WTC11 (cell line): Measurements from ENCODE around the gene CLBA1. TPM values are rescaled to one million over a fixed set of nuclear protein-coding genes. Genes with fewer than 3 reads are reported as not detected.

Source experiments
- ATAC-seq: fragments of 200-7000 bp; cut with Tn5 transposase; 2 replicates; pipeline ENCODE4 v1.10.0; 2021; ENCODE audit warnings: mild to moderate bottlenecking, moderate library complexity
- CTCF ChIA-PET: fragments of 300-600 bp; sonication (Branson Sonifier 250); formaldehyde crosslinking; loops from one replicate; lab custom pipeline; 2021; ENCODE audit warnings: antibody characterized with exemption; lab: Charles Lee
- POLR2A ChIA-PET: fragments of 350-600 bp; sonication (Branson Sonifier 250); formaldehyde crosslinking; loops from one replicate; lab custom pipeline; 2021; ENCODE audit warnings: antibody characterized with exemption; lab: Charles Lee
- DNase-seq: peaks from one replicate; pipeline ENCODE4 v3.0.0; 2021; ENCODE audit warnings: low spot score
- H3K27ac Mint-ChIP-seq: 2 replicates; pipeline ENCODE4 v1.8.0; 2021; ENCODE audit warnings: mixed read lengths
- H3K27me3 Mint-ChIP-seq: 2 replicates; pipeline ENCODE4 v1.8.0; 2021; ENCODE audit warnings: low read depth, mild to moderate bottlenecking, moderate library complexity, mixed read lengths
- H3K36me3 Mint-ChIP-seq: 2 replicates; pipeline ENCODE4 v1.8.0; 2021; ENCODE audit warnings: mixed read lengths
- H3K4me1 Mint-ChIP-seq: 2 replicates; pipeline ENCODE4 v1.8.0; 2022; ENCODE audit warnings: mixed read lengths
- H3K4me3 Mint-ChIP-seq: 2 replicates; pipeline ENCODE4 v1.8.0; 2021; ENCODE audit warnings: mild to moderate bottlenecking, moderate library complexity, mixed read lengths
- H3K9me3 Mint-ChIP-seq: 2 replicates; pipeline ENCODE4 v1.8.0; 2021; ENCODE audit warnings: mixed read lengths
- ARID4B ChIP-seq: sonication (generic); formaldehyde crosslinking; IDR thresholded peaks from 2 replicates; pipeline ENCODE4 v1.8.0; 2023; ENCODE audit warnings: missing genetic modification reagents, mild to moderate bottlenecking, borderline replicate concordance
- ATF1 ChIP-seq: sonication (generic); formaldehyde crosslinking; IDR thresholded peaks from 2 replicates; pipeline ENCODE4 v1.8.1; 2023; ENCODE audit warnings: mild to moderate bottlenecking, moderate library complexity, missing genetic modification reagents
- CREB1 ChIP-seq: sonication (generic); formaldehyde crosslinking; IDR thresholded peaks from 2 replicates; pipeline ENCODE4 v1.8.0; 2023; ENCODE audit warnings: mild to moderate bottlenecking, missing genetic modification reagents
- CTCF ChIP-seq: fragments of 200-600 bp; IDR thresholded peaks from 2 replicates; pipeline ENCODE4 v1.8.0; 2022; ENCODE audit warnings: antibody characterized with exemption
- E2F5 ChIP-seq: sonication (generic); formaldehyde crosslinking; IDR thresholded peaks from 2 replicates; pipeline ENCODE4 v1.8.1; 2022; ENCODE audit warnings: mild to moderate bottlenecking, moderate library complexity, missing genetic modification reagents
- HMGA2 ChIP-seq: fragments of 250-450 bp; sonication (Bioruptor Pico); IDR thresholded peaks from 2 replicates; pipeline ENCODE4 v1.4.0; 2021; ENCODE audit warnings: mild to moderate bottlenecking, moderate library complexity
- HMGXB4 ChIP-seq: sonication (generic); formaldehyde crosslinking; IDR thresholded peaks from 2 replicates; pipeline ENCODE4 v1.8.1; 2023; ENCODE audit warnings: mild to moderate bottlenecking, moderate library complexity, missing genetic modification reagents
- JAZF1 ChIP-seq: fragments of 250-450 bp; sonication (Bioruptor Pico); IDR thresholded peaks from 2 replicates; pipeline ENCODE4 v1.9.0; 2021; ENCODE audit warnings: moderate library complexity, mild to moderate bottlenecking, inconsistent platforms
- OVOL2 ChIP-seq: fragments of 250-450 bp; sonication (Bioruptor Pico); IDR thresholded peaks from 2 replicates; pipeline ENCODE4 v1.9.0; 2021; ENCODE audit warnings: mild to moderate bottlenecking, borderline replicate concordance
- PRRX2 ChIP-seq: fragments of 250-450 bp; sonication (Bioruptor Pico); IDR thresholded peaks from 2 replicates; pipeline ENCODE4 v1.8.0; 2021; ENCODE audit warnings: mild to moderate bottlenecking
- RELA ChIP-seq: sonication (generic); formaldehyde crosslinking; IDR thresholded peaks from 2 replicates; pipeline ENCODE4 v1.8.1; 2022; ENCODE audit warnings: missing genetic modification reagents, mild to moderate bottlenecking, borderline replicate concordance
- SMAD4 ChIP-seq: sonication (generic); formaldehyde crosslinking; IDR thresholded peaks from 2 replicates; pipeline ENCODE4 v1.8.0; 2022; ENCODE audit warnings: mild to moderate bottlenecking, missing genetic modification reagents
- SP1 ChIP-seq: sonication (generic); formaldehyde crosslinking; conservative IDR thresholded peaks from 2 replicates; pipeline ENCODE4 v1.8.1; 2022; ENCODE audit warnings: missing genetic modification reagents
- USF2 ChIP-seq: sonication (generic); formaldehyde crosslinking; IDR thresholded peaks from 2 replicates; pipeline ENCODE4 v1.8.1; 2023; ENCODE audit warnings: mild to moderate bottlenecking, missing genetic modification reagents, moderate library complexity
- ZBTB21 ChIP-seq: sonication (generic); formaldehyde crosslinking; IDR thresholded peaks from 2 replicates; pipeline ENCODE4 v1.8.1; 2023; ENCODE audit warnings: mild to moderate bottlenecking, missing genetic modification reagents, borderline replicate concordance
- ZBTB43 ChIP-seq: sonication (generic); formaldehyde crosslinking; IDR thresholded peaks from 2 replicates; pipeline ENCODE4 v1.8.1; 2023; ENCODE audit warnings: mild to moderate bottlenecking, missing genetic modification reagents
- ZNF416 ChIP-seq: fragments of 250-450 bp; sonication (Bioruptor Pico); IDR thresholded peaks from 2 replicates; pipeline ENCODE4 v1.9.0; 2021; ENCODE audit warnings: mild to moderate bottlenecking, inconsistent platforms
- total RNA-seq: library from RNA; stranded (reverse); gene quantifications from 3 replicates; pipeline ENCODE4 v1.2.3, GENCODE V29; 2021

The CLBA1 gene
- total RNA-seq, 1 experiment from 2014 or later = 3.8 TPM

GRCh38 chr14:104979758-104980610, 5.6 kb upstream of the CLBA1 start:
- no peak overlapping the region for H3K27ac Mint-ChIP-seq
- CTCF ChIA-PET = interaction anchor here (1.8 kb wide), 1 partner anchor 154 kb away, joined by 5 read pairs; no protein-coding TSS in a partner anchor
- no peak overlapping the region for H3K4me3 Mint-ChIP-seq
- TF ChIP-seq SMAD4 (no peak), ZBTB21 (no peak), HMGXB4 (CRISPR knock-in tag) (no peak), CREB1 (CRISPR knock-in tag) (no peak), ARID4B (CRISPR knock-in tag) (no peak), E2F5 (CRISPR knock-in tag) (no peak), OVOL2 (no peak), ATF1 (CRISPR knock-in tag) (no peak), SP1 (CRISPR knock-in tag) (no peak), PRRX2 (no peak), JAZF1 (CRISPR knock-in tag) (no peak), ZNF416 (CRISPR knock-in tag) (no peak), CTCF (no peak), RELA (no peak), HMGA2 (CRISPR knock-in tag) (no peak), ZBTB43 (CRISPR knock-in tag) (no peak), USF2 (CRISPR knock-in tag) (no peak)
- H3K27me3 Mint-ChIP-seq = peaks cover 48% of the 10 kb centered on the region
- DNase-seq (no peak), ATAC-seq (no peak)
- POLR2A ChIA-PET = no interaction called here
- no peaks in the 10 kb centered on the region for H3K36me3 Mint-ChIP-seq
- H3K9me3 Mint-ChIP-seq = no peaks in the 10 kb centered on the region
- peaks cover 14% of the 10 kb centered on the region; the same call in 1 of the 2 replicates for H3K4me1 Mint-ChIP-seq
